B cell (primary cell): ENCODE results near the gene IDS. TPM values are rescaled to one million over a fixed set of nuclear protein-coding genes. Genes with fewer than 3 reads are reported as not detected.

Experiments
- ATAC-seq: fragments of 200-7000 bp; cut with Tn5 transposase; one replicate; pipeline ENCODE4 v1.10.0; 2021; ENCODE audit warnings: low read depth, mild to moderate bottlenecking, moderate number of reproducible peaks, moderate library complexity
- CTCF ChIA-PET: fragments of 350-600 bp; sonication (Branson Sonifier 250); formaldehyde crosslinking; loops from one replicate; lab custom pipeline; 2021; ENCODE audit warnings: antibody characterized with exemption, inconsistent platforms; lab: Charles Lee
- POLR2A ChIA-PET: fragments of 350-600 bp; sonication (Branson Sonifier 250); formaldehyde crosslinking; loops from one replicate; lab custom pipeline; 2021; ENCODE audit warnings: antibody characterized with exemption; lab: Charles Lee
- DNase-seq: peaks from one replicate; pipeline ENCODE4 v3.0.0; 2013
- H2AFZ ChIP-seq: 2 replicates; pipeline ENCODE4 v1.6.1; 2012; ENCODE audit warnings: mild to moderate bottlenecking, low read depth, low read length; ENCODE audit not compliant: insufficient read depth, poor library complexity, severe bottlenecking
- H3K27ac ChIP-seq, 2 donors: 1 replicate in 1 of 2; 2 replicates in 1 of 2; pipeline ENCODE4 v1.5.1; 2012 to 2013; ENCODE audit warnings: low read length in 2 of 2, mild to moderate bottlenecking in 2 of 2, moderate library complexity in 1 of 2
- H3K27me3 ChIP-seq, 4 experiments: fragments of 200-600 bp in 1 of 4; sonication (generic) in 1 of 4; replicated peaks in 1 of 4; 1 replicate in 2 of 4; 2 replicates in 2 of 4; pipeline versions ENCODE4 v1.6.1 to v1.7.0; 2013 to 2016; ENCODE audit warnings: low read length in 3 of 4, mild to moderate bottlenecking in 2 of 4, mixed read lengths in 1 of 4, moderate library complexity in 1 of 4; ENCODE audit not compliant: insufficient read depth in 4 of 4, control insufficient read depth in 3 of 4; ENCODE audit errors: control extremely low read depth in 1 of 4
- H3K36me3 ChIP-seq, 2 experiments: replicated peaks in 1 of 2; 1 replicate in 1 of 2; 2 replicates in 1 of 2; pipeline versions ENCODE4 v1.6.1 to v1.7.1; 2013; ENCODE audit warnings: low read length in 1 of 2; ENCODE audit not compliant: insufficient read depth in 2 of 2, control insufficient read depth in 1 of 2; ENCODE audit errors: control extremely low read depth in 1 of 2, extremely low read depth in 1 of 2
- H3K4me1 ChIP-seq, 2 donors: fragments of 200-600 bp in 1 of 2; sonication (generic) in 1 of 2; 1 replicate in 1 of 2; 2 replicates in 1 of 2; pipeline versions ENCODE4 v1.5.1 to v1.6.1; 2013 to 2017; ENCODE audit warnings: low read length in 2 of 2; ENCODE audit not compliant: control insufficient read depth in 2 of 2, insufficient read depth in 2 of 2
- H3K4me2 ChIP-seq: replicated peaks from 2 replicates; pipeline ENCODE3; 2012; ENCODE audit warnings: mild to moderate bottlenecking, low read depth, low read length; ENCODE audit not compliant: poor library complexity, severe bottlenecking
- H3K4me3 ChIP-seq, 5 experiments: fragments of 200-600 bp in 1 of 5; sonication (generic) in 1 of 5; 1 replicate in 3 of 5; 2 replicates in 2 of 5; pipeline versions ENCODE4 v1.5.1 to v1.7.0; 2011 to 2016; ENCODE audit warnings: low read length in 4 of 5, mild to moderate bottlenecking in 4 of 5, low read depth in 2 of 5, control low read depth in 1 of 5, moderate library complexity in 1 of 5; ENCODE audit not compliant: insufficient read depth in 1 of 5; ENCODE audit errors: control extremely low read depth in 1 of 5, extremely low read depth in 1 of 5
- H3K79me2 ChIP-seq: fragments of 200-600 bp; sonication (generic); one replicate; pipeline ENCODE4 v1.6.0; 2016; ENCODE audit warnings: low read length; ENCODE audit not compliant: control insufficient read depth, insufficient read depth
- H3K9ac ChIP-seq: fragments of 200-600 bp; sonication (generic); 2 replicates; pipeline ENCODE4 v1.6.1; 2017; ENCODE audit warnings: mild to moderate bottlenecking, low read length, moderate library complexity
- H3K9me3 ChIP-seq, 3 donors: one replicate each; pipeline versions ENCODE4 v1.6.1 to v1.7.1; 2013; ENCODE audit warnings: low read length in 2 of 3; ENCODE audit not compliant: control insufficient read depth in 2 of 3, insufficient read depth in 1 of 3; ENCODE audit errors: control extremely low read depth in 1 of 3
- H4K20me1 ChIP-seq: 2 replicates; pipeline ENCODE4 v1.6.0; 2012; ENCODE audit warnings: mild to moderate bottlenecking, low read length; ENCODE audit not compliant: insufficient read depth, control insufficient read depth, poor library complexity, severe bottlenecking
- H3K27ac Mint-ChIP-seq: one replicate; pipeline ENCODE4 v1.8.0; 2021; ENCODE audit warnings: mixed read lengths
- H3K27me3 Mint-ChIP-seq: one replicate; pipeline ENCODE4 v1.8.0; 2021; ENCODE audit warnings: mixed read lengths
- H3K4me1 Mint-ChIP-seq: one replicate; pipeline ENCODE4 v1.8.0; 2021; ENCODE audit warnings: mixed read lengths
- H3K4me3 Mint-ChIP-seq: one replicate; pipeline ENCODE4 v1.8.0; 2021; ENCODE audit warnings: mixed read lengths
- H3K9me3 Mint-ChIP-seq: one replicate; pipeline ENCODE4 v1.8.0; 2022; ENCODE audit warnings: mixed read lengths; ENCODE audit not compliant: insufficient read depth
- EZH2 ChIP-seq: IDR thresholded peaks from 2 replicates; pipeline ENCODE4 v1.6.1; 2012; ENCODE audit warnings: borderline replicate concordance, low read depth, mild to moderate bottlenecking, moderate library complexity, low read length; ENCODE audit not compliant: insufficient read depth, poor library complexity, severe bottlenecking
- WGBS: methylation state at CpG from one replicate; pipeline ENCODE4 v1.1.5; 2013; ENCODE audit warnings: missing lambda C conversion rate; ENCODE audit not compliant: insufficient coverage; 5-methylcytosine and 5-hydroxymethylcytosine counted together
- intact Hi-C: fragments of 100-400 bp; cut with micrococcal nuclease; formaldehyde crosslinking; loops from one replicate; pipeline ENCODE4 v1.10.0; 2022
- polyA plus RNA-seq: library from polyadenylated mRNA; depleted of rRNA; stranded (reverse); fragments of >200 nt; gene quantifications from 2 replicates; pipeline ENCODE4 v1.2.3, GENCODE V29; 2012
- total RNA-seq, 2 donors: library from RNA; stranded (reverse); fragments of 120-200 nt in 1 of 2; gene quantifications; 1 replicate in 1 of 2; 2 replicates in 1 of 2; pipeline versions ENCODE4 v1.2.3 to v1.2.4, GENCODE V29; 2013 to 2022
- TF ChIP-seq, protein P1 (sequence below): fragments of 200-600 bp; IDR thresholded peaks from one replicate; pipeline ENCODE4 v1.8.0; 2022; ENCODE audit warnings: antibody characterized with exemption, mild to moderate bottlenecking

Gene IDS
- total and polyA plus RNA-seq, 2 donors (not counting 1 experiment from before 2014, with no cell fraction given) = 85.3 to 169 TPM

- H3K27ac Mint-ChIP-seq = no peak overlapping the region
- no peak overlapping the region for H3K27ac ChIP-seq
These were observed 8.8 kb upstream of the IDS start for GRCh38 chrX:149513825-149514428.

More at GRCh38 chrX:149513825-149514428, 8.8 kb upstream of the IDS start:
- Histone ChIP-seq H3K4me3 (no peak overlapping the region), H4K20me1 (no peaks in the 10 kb centered on the region), H3K27me3 (peaks cover 0 to 5% (median 0%) of the 10 kb centered on the region in 4 experiments), H3K4me2 (no peak overlapping the region), H3K36me3 (no peaks in the 10 kb centered on the region), H2AFZ (no peak overlapping the region), H3K4me1 (no peaks in the 10 kb centered on the region), H3K9me3 (no peaks in the 10 kb centered on the region), H3K9ac (no peak overlapping the region), H3K79me2 (no peaks in the 10 kb centered on the region)
- intact Hi-C loops = no loop called here
- DNase-seq (no peak), ATAC-seq (no peak)
- WGBS = 63% methylated on average over 2 of the region's 9 CpGs
- H3K9me3 Mint-ChIP-seq = no peaks in the 10 kb centered on the region
- ChIA-PET POLR2A (no interaction called here), CTCF (interaction anchor here (1.4 kb wide), 1 partner anchor 14 kb away, joined by 3 read pairs; no protein-coding TSS in a partner anchor)
- H3K4me3 Mint-ChIP-seq = no peak overlapping the region
- TF ChIP-seq EZH2 = no peak
- TF ChIP-seq, protein P1, sequence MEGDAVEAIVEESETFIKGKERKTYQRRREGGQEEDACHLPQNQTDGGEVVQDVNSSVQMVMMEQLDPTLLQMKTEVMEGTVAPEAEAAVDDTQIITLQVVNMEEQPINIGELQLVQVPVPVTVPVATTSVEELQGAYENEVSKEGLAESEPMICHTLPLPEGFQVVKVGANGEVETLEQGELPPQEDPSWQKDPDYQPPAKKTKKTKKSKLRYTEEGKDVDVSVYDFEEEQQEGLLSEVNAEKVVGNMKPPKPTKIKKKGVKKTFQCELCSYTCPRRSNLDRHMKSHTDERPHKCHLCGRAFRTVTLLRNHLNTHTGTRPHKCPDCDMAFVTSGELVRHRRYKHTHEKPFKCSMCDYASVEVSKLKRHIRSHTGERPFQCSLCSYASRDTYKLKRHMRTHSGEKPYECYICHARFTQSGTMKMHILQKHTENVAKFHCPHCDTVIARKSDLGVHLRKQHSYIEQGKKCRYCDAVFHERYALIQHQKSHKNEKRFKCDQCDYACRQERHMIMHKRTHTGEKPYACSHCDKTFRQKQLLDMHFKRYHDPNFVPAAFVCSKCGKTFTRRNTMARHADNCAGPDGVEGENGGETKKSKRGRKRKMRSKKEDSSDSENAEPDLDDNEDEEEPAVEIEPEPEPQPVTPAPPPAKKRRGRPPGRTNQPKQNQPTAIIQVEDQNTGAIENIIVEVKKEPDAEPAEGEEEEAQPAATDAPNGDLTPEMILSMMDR = no peak
- H3K4me1 Mint-ChIP-seq = peaks cover 4% of the 10 kb centered on the region
- no peaks in the 10 kb centered on the region for H3K27me3 Mint-ChIP-seq
